Liver (tissue), 9 donors: Measurements from ENCODE around the gene IRAK1. TPM values are rescaled to one million over a fixed set of nuclear protein-coding genes. Genes with fewer than 3 reads are reported as not detected.
A peak's percentile ranks its signal among the peaks of the same experiment; 100 is the strongest.

Experiments
- DNase-seq: peaks from one replicate; pipeline ENCODE4 v3.0.0-alpha.2; 2017; ENCODE audit warnings: low spot score
- H3K27ac ChIP-seq, 2 donors: one replicate each; pipeline ENCODE4 v1.7.0; 2013; ENCODE audit warnings: inconsistent platforms in 2 of 2, low read length in 2 of 2, control low read depth in 1 of 2, low read depth in 1 of 2, mild to moderate bottlenecking in 1 of 2
- H3K27me3 ChIP-seq, 4 donors: one replicate each; pipeline versions ENCODE4 v1.6.1 to v1.7.0; 2013; ENCODE audit warnings: low read length in 3 of 4, inconsistent platforms in 1 of 4, mild to moderate bottlenecking in 1 of 4, moderate library complexity in 1 of 4; ENCODE audit not compliant: control insufficient read depth in 4 of 4, insufficient read depth in 4 of 4
- H3K36me3 ChIP-seq, 4 donors: one replicate each; pipeline versions ENCODE4 v1.6.1 to v1.7.0; 2013; ENCODE audit warnings: low read length in 3 of 4, mild to moderate bottlenecking in 3 of 4, low read depth in 1 of 4, moderate library complexity in 1 of 4; ENCODE audit not compliant: control insufficient read depth in 4 of 4, insufficient read depth in 3 of 4
- H3K4me1 ChIP-seq, 4 donors: one replicate each; pipeline versions ENCODE4 v1.6.1 to v1.7.0; 2013; ENCODE audit warnings: low read length in 3 of 4, mild to moderate bottlenecking in 3 of 4, moderate library complexity in 1 of 4; ENCODE audit not compliant: control insufficient read depth in 4 of 4, insufficient read depth in 4 of 4
- H3K4me3 ChIP-seq, 3 donors: one replicate each; pipeline versions ENCODE4 v1.6.1 to v1.7.0; 2013; ENCODE audit warnings: low read length in 3 of 3, control low read depth in 1 of 3, low read depth in 1 of 3, mild to moderate bottlenecking in 1 of 3
- H3K9ac ChIP-seq, 2 donors: one replicate each; pipeline ENCODE4 v1.7.0; 2013; ENCODE audit warnings: low read length in 2 of 2, mild to moderate bottlenecking in 2 of 2, moderate library complexity in 2 of 2, control low read depth in 1 of 2, low read depth in 1 of 2
- H3K9me3 ChIP-seq, 4 donors: one replicate each; pipeline versions ENCODE4 v1.6.1 to v1.7.0; 2013; ENCODE audit warnings: low read length in 3 of 4; ENCODE audit not compliant: control insufficient read depth in 4 of 4
- ATF3 ChIP-seq: IDR thresholded peaks from 2 replicates; pipeline ENCODE4 v1.6.1; 2016; ENCODE audit warnings: antibody characterized with exemption
- CTCF ChIP-seq: fragments of 150-350 bp; IDR thresholded peaks from 2 replicates; pipeline ENCODE4 v1.5.1; 2017; ENCODE audit warnings: improper control_type of control experiment, low read depth, low read length; ENCODE audit not compliant: missing input control
- EGR1 ChIP-seq, 2 donors: IDR thresholded peaks; 2 replicates each; pipeline ENCODE4 v1.6.1; 2016 to 2018; ENCODE audit warnings: antibody characterized with exemption in 2 of 2, low read depth in 2 of 2
- FOXA1 ChIP-seq: IDR thresholded peaks from 2 replicates; pipeline ENCODE4 v1.6.1; 2016; ENCODE audit warnings: antibody characterized with exemption
- GABPA ChIP-seq, 2 donors: IDR thresholded peaks in 1 of 2; conservative IDR thresholded peaks in 1 of 2; 2 replicates each; pipeline ENCODE4 v1.6.1; 2016; ENCODE audit warnings: antibody characterized with exemption in 2 of 2, mild to moderate bottlenecking in 1 of 2, moderate library complexity in 1 of 2
- HNF4A ChIP-seq, 2 donors: conservative IDR thresholded peaks; 2 replicates each; pipeline ENCODE4 v1.6.1; 2016; ENCODE audit warnings: antibody characterized with exemption in 2 of 2, mild to moderate bottlenecking in 2 of 2
- HNF4G ChIP-seq: IDR thresholded peaks from 2 replicates; pipeline ENCODE4 v1.6.1; 2016; ENCODE audit warnings: antibody characterized with exemption
- JUND ChIP-seq, 2 donors: IDR thresholded peaks; 2 replicates each; pipeline ENCODE4 v1.6.1; 2016; ENCODE audit warnings: antibody characterized with exemption in 2 of 2
- MAX ChIP-seq: IDR thresholded peaks from 2 replicates; pipeline ENCODE4 v1.6.1; 2016; ENCODE audit warnings: antibody characterized with exemption
- NR2F2 ChIP-seq: IDR thresholded peaks from 2 replicates; pipeline ENCODE4 v1.6.1; 2016; ENCODE audit warnings: antibody characterized with exemption
- REST ChIP-seq: IDR thresholded peaks from 2 replicates; pipeline ENCODE4 v1.6.1; 2016; ENCODE audit warnings: antibody characterized with exemption, mild to moderate bottlenecking
- RXRA ChIP-seq, 2 donors: IDR thresholded peaks; 2 replicates each; pipeline ENCODE4 v1.6.1; 2017 to 2018; ENCODE audit warnings: antibody characterized with exemption in 2 of 2, mild to moderate bottlenecking in 1 of 2
- SP1 ChIP-seq: IDR thresholded peaks from 2 replicates; pipeline ENCODE4 v1.6.1; 2018; ENCODE audit warnings: antibody characterized with exemption, mild to moderate bottlenecking
- TAF1 ChIP-seq: conservative IDR thresholded peaks from 2 replicates; pipeline ENCODE4 v1.6.1; 2016; ENCODE audit warnings: antibody characterized with exemption, mild to moderate bottlenecking
- YY1 ChIP-seq: IDR thresholded peaks from 2 replicates; pipeline ENCODE4 v1.6.1; 2016; ENCODE audit warnings: antibody characterized with exemption, mild to moderate bottlenecking
- ZBTB33 ChIP-seq: IDR thresholded peaks from 2 replicates; pipeline ENCODE4 v1.6.1; 2016; ENCODE audit warnings: antibody characterized with exemption
- WGBS: extraction: QIAGEN DNeasy Blood & Tissue Kit; methylation state at CpG from one replicate; pipeline ENCODE4 v1.1.7; 2013; 5-methylcytosine and 5-hydroxymethylcytosine counted together
- polyA plus RNA-seq, 2 donors: library from polyadenylated mRNA; stranded (reverse) in 1 of 2; unstranded in 1 of 2; fragments of 200-250 nt in 1 of 2; fragments of >200 nt in 1 of 2; fragmentation: Nextera tagmentation in 1 of 2; extraction: Ambion mirVana in 1 of 2; gene quantifications; one replicate each; pipeline versions ENCODE4 v1.2.1 to v1.2.3, GENCODE V29; 2013 to 2015
- total RNA-seq, 2 donors: library from RNA; depleted of rRNA; stranded (reverse); fragments of >200 nt; gene quantifications; one replicate each; pipeline ENCODE4 v1.2.3, GENCODE V29; 2014
- donor health status: healthy.
- donor health status: healthy.
- donor health status: healthy.
- donor health status: healthy.
- donor health status: healthy.

The IRAK1 gene
- total and polyA plus RNA-seq, 4 donors: 17.6 to 55.8 (median 27.4) TPM

- TF ChIP-seq HNF4G (no peak), REST (no peak), NR2F2 (no peak), YY1 (peak; percentile 23), GABPA (IDR thresholded peaks at IDR 0.05 in 1 of 2, conservative IDR thresholded peaks at IDR 0.05 in 1 of 2) (no peak), FOXA1 (no peak), EGR1 (IDR thresholded peaks at IDR 0.05; ENCODE audit: low read depth in 2 of 2) (no peak), JUND (IDR thresholded peaks at IDR 0.05) (peak in 1 of 2 donors; percentile 35), HNF4A (conservative IDR thresholded peaks at IDR 0.05) (peak; percentile 38 to 60), SP1 (no peak), RXRA (IDR thresholded peaks at IDR 0.05) (peak in 1 of 2 donors; percentile 44), ZBTB33 (no peak), ATF3 (no peak)
- Histone ChIP-seq H3K27me3 (no peaks in the 10 kb centered on the region), H3K9ac (no peak overlapping the region), H3K4me3 (no peak overlapping the region), H3K9me3 (no peaks in the 10 kb centered on the region), H3K4me1 (peaks cover 0 to 5% (median 1%) of the 10 kb centered on the region in 4 donors), H3K27ac (peak overlapping the region; percentile 21 to 61), H3K36me3 (peaks cover 0 to 3% (median 0%) of the 10 kb centered on the region in 4 donors)
- 69% methylated on average over 18 of the region's 18 CpGs for WGBS
- no peak for DNase-seq
These were observed 9.2 kb downstream of the IRAK1 start for GRCh38 chrX:154010330-154011087.

- no peaks in the 10 kb centered on the region for H3K9me3 ChIP-seq
- no peaks in the 10 kb centered on the region for H3K36me3 ChIP-seq
- no peaks in the 10 kb centered on the region for H3K27me3 ChIP-seq
- 73% methylated on average over 4 of the region's 4 CpGs for WGBS
- peaks cover 0 to 5% (median 1%) of the 10 kb centered on the region in 4 donors for H3K4me1 ChIP-seq
- no peak for DNase-seq
- H3K27ac ChIP-seq: no peak overlapping the region
- no peak overlapping the region for H3K9ac ChIP-seq
- no peak overlapping the region for H3K4me3 ChIP-seq
- TF ChIP-seq ZBTB33 (no peak), TAF1 (no peak), EGR1 (IDR thresholded peaks at IDR 0.05; ENCODE audit: low read depth in 2 of 2) (no peak), YY1 (no peak), SP1 (no peak), MAX (no peak), HNF4G (no peak), REST (no peak), JUND (IDR thresholded peaks at IDR 0.05) (no peak), ATF3 (no peak), CTCF (no peak)
These were observed 11.2 kb downstream of the IRAK1 start for GRCh38 chrX:154008521-154008920.
